HG02588 (cell line): ENCODE measurements around the gene TTF2.

Source experiments
- ATAC-seq: cut with Tn5 transposase; IDR thresholded peaks from one replicate; pipeline ENCODE4 v1.9.1; 2021; ENCODE audit warnings: mild to moderate bottlenecking, moderate library complexity; ENCODE audit not compliant: unreplicated experiment

TTF2 gene

GRCh38 chr1:117045644-117046043, 14.5 kb upstream of the TTF2 start:
- no peak for ATAC-seq

GRCh38 chr1:117046781-117047180, 13.3 kb upstream of the TTF2 start:
- no peak for ATAC-seq

GRCh38 chr1:117047271-117047670, 12.9 kb upstream of the TTF2 start:
- ATAC-seq: no peak

GRCh38 chr1:117049857-117050256, 10.3 kb upstream of the TTF2 start:
- no peak for ATAC-seq

- ATAC-seq: peak; percentile 93
Measured at GRCh38 chr1:117051224-117052064, 8.7 kb upstream of the TTF2 start.

GRCh38 chr1:117054068-117054467, 6.1 kb upstream of the TTF2 start:
- ATAC-seq: no peak

GRCh38 chr1:117058810-117059209, 1.3 kb upstream of the TTF2 start:
- ATAC-seq: no peak

- ATAC-seq: peak; percentile 35
Measured at GRCh38 chr1:117059334-117059677, 820 bp upstream of the TTF2 start.

- peak; percentile 3 for ATAC-seq
Measured at GRCh38 chr1:117060441-117061317, 553 bp downstream of the TTF2 start.

- peak; percentile 20 for ATAC-seq
Measured at GRCh38 chr1:117061986-117062415, 1.9 kb downstream of the TTF2 start.

GRCh38 chr1:117066367-117066766, 6.2 kb downstream of the TTF2 start:
- no peak for ATAC-seq

- ATAC-seq: peak; percentile 83
Measured at GRCh38 chr1:117067533-117068370, 7.6 kb downstream of the TTF2 start.

- no peak for ATAC-seq
Measured at GRCh38 chr1:117068580-117068979, 8.5 kb downstream of the TTF2 start.

- no peak for ATAC-seq
Measured at GRCh38 chr1:117069220-117069844, 9.2 kb downstream of the TTF2 start.

- ATAC-seq: no peak
Measured at GRCh38 chr1:117070124-117070523, 10.0 kb downstream of the TTF2 start.

- no peak for ATAC-seq
Measured at GRCh38 chr1:117076648-117077047, 16.5 kb downstream of the TTF2 start.

GRCh38 chr1:117077267-117077666, 17.1 kb downstream of the TTF2 start:
- ATAC-seq: no peak

- no peak for ATAC-seq
Measured at GRCh38 chr1:117079737-117080136, 19.6 kb downstream of the TTF2 start.

GRCh38 chr1:117084231-117084630, 24.1 kb downstream of the TTF2 start:
- no peak for ATAC-seq

GRCh38 chr1:117087686-117088085, 27.6 kb downstream of the TTF2 start:
- no peak for ATAC-seq

- ATAC-seq: no peak
Measured at GRCh38 chr1:117089996-117090395, 29.9 kb downstream of the TTF2 start.
